K562 (cell line): Measurements from ENCODE around the gene ZDHHC19. TPM values are rescaled to one million over a fixed set of nuclear protein-coding genes. Genes with fewer than 3 reads are reported as not detected.
"Not testable (repeated sequence)": the region's sequence is repeated elsewhere in the genome, so short reads cannot be mapped to it uniquely, and the experiment has no call there.

Experiments
- ATAC-seq: fragments of 200-7000 bp; cut with Tn5 transposase; 3 replicates; pipeline ENCODE4 v1.9.1; 2020; ENCODE audit warnings: moderate library complexity
- BruUV-seq: library from RNA; stranded (reverse); fragments of 400-500 nt; replicated peaks from 2 replicates; lab custom pipeline; 2021; lab: Mats Ljungman, UMichigan
- CTCF ChIA-PET: fragments of 300-600 bp; formaldehyde crosslinking; extraction: SDS; loops from one replicate; lab custom pipeline; 2021; ENCODE audit warnings: low intra/inter-chr PET ratio; lab: Yijun Ruan, JAX
- POLR2A ChIA-PET: fragments of 300-600, 350-650 bp; sonication (Branson Sonifier 250); formaldehyde crosslinking; extraction: SDS; loops from one replicate; lab custom pipeline; 2021; ENCODE audit warnings: antibody characterized with exemption, inconsistent platforms; lab: Yijun Ruan, JAX
- DNase-seq, 4 experiments: peaks; one replicate each; pipeline versions ENCODE4 v3.0.0 to v3.0.0-alpha.2; 2011 to 2018; ENCODE audit warnings: low spot score in 3 of 4, mixed read lengths in 3 of 4; ENCODE audit errors: extremely low read depth in 1 of 4
- FAIRE-seq: peaks from 2 replicates; lab custom pipeline; 2011; peaks lifted over from hg19 to GRCh38; lab: Jason Lieb, UNC
- H2AFZ ChIP-seq: 2 replicates; pipeline ENCODE4 v1.6.0; 2011; ENCODE audit warnings: low read depth, low read length, control low read depth, inconsistent platforms
- H3K27ac ChIP-seq: fragments of 200-600 bp; 3 replicates; pipeline ENCODE4 v1.8.0; 2011; ENCODE audit warnings: low read depth, mild to moderate bottlenecking, control low read depth, inconsistent platforms, low read length, moderate library complexity, mixed read lengths; ENCODE audit errors: extremely low read depth
- H3K27me3 ChIP-seq, 2 experiments: fragments of 300-600 bp in 1 of 2; 2 replicates in 1 of 2; 3 replicates in 1 of 2; pipeline versions ENCODE4 v1.6.0 to v1.8.0; 2011; ENCODE audit warnings: inconsistent platforms in 2 of 2, low read length in 2 of 2, mild to moderate bottlenecking in 1 of 2, mixed read lengths in 1 of 2, moderate library complexity in 1 of 2; ENCODE audit not compliant: control insufficient read depth in 2 of 2, insufficient read depth in 2 of 2
- H3K36me3 ChIP-seq: fragments of 300-600 bp; 3 replicates; pipeline ENCODE4 v1.8.0; 2011; ENCODE audit warnings: mild to moderate bottlenecking, low read length, inconsistent platforms; ENCODE audit not compliant: control insufficient read depth, insufficient read depth
- H3K4me1 ChIP-seq, 2 experiments: fragments of 200-600 bp in 1 of 2; replicated peaks in 1 of 2; 2 replicates in 1 of 2; 3 replicates in 1 of 2; pipeline versions ENCODE4 v1.5.1 to v1.8.0; 2011; ENCODE audit warnings: inconsistent platforms in 2 of 2, low read length in 2 of 2, mild to moderate bottlenecking in 1 of 2, mixed read lengths in 1 of 2, moderate library complexity in 1 of 2; ENCODE audit not compliant: control insufficient read depth in 2 of 2, insufficient read depth in 2 of 2
- H3K4me2 ChIP-seq: 2 replicates; pipeline ENCODE4 v1.6.1; 2011; ENCODE audit warnings: low read length, control low read depth, inconsistent platforms, mixed read lengths; ENCODE audit not compliant: insufficient read depth
- H3K4me3 ChIP-seq: fragments of 200-600 bp; sonication (generic), shearing (Covaris generic); 2 replicates; pipeline ENCODE4 v1.5.1; 2016; ENCODE audit warnings: control low read depth, inconsistent platforms
- H3K79me2 ChIP-seq: fragments of 200-600 bp; 3 replicates; pipeline ENCODE4 v1.8.0; 2011; ENCODE audit warnings: low read length, inconsistent platforms; ENCODE audit not compliant: control insufficient read depth, insufficient read depth
- H3K9ac ChIP-seq, 2 experiments: 2 replicates each; pipeline versions ENCODE4 v1.6.0 to v1.6.1; 2011; ENCODE audit warnings: low read depth in 2 of 2, low read length in 2 of 2, control low read depth in 1 of 2, inconsistent platforms in 1 of 2, mild to moderate bottlenecking in 1 of 2, mixed read lengths in 1 of 2; ENCODE audit not compliant: insufficient read depth in 1 of 2
- H3K9me1 ChIP-seq: one replicate; pipeline ENCODE4 v1.6.0; 2011; ENCODE audit warnings: inconsistent platforms, mild to moderate bottlenecking, low read length, moderate library complexity; ENCODE audit not compliant: control insufficient read depth, insufficient read depth
- H3K9me3 ChIP-seq: replicated peaks from 2 replicates; pipeline ENCODE4 v1.5.1; 2011; ENCODE audit warnings: low read depth, low read length, inconsistent platforms; ENCODE audit not compliant: control insufficient read depth, insufficient read depth
- H4K20me1 ChIP-seq: replicated peaks from 2 replicates; pipeline ENCODE4 v1.6.1; 2011; ENCODE audit warnings: low read length, inconsistent platforms, mixed read lengths; ENCODE audit not compliant: control insufficient read depth, insufficient read depth
- KAT7 ChIP-seq: sonication (generic); formaldehyde crosslinking; IDR thresholded peaks from 2 replicates; pipeline ENCODE4 v1.8.0; 2022; ENCODE audit warnings: missing genetic modification reagents, mild to moderate bottlenecking, borderline replicate concordance
- RBM25 ChIP-seq: fragments of 200-400 bp; formaldehyde crosslinking; IDR thresholded peaks from 2 replicates; pipeline ENCODE4 v1.6.1; 2018; ENCODE audit warnings: low read length, low read depth, moderate library complexity; ENCODE audit not compliant: severe bottlenecking
- ZNF121 ChIP-seq: sonication (generic); formaldehyde crosslinking; conservative IDR thresholded peaks from 2 replicates; pipeline ENCODE4 v1.8.0; 2022; ENCODE audit warnings: missing genetic modification reagents
- WGBS: fragments of 100-300 bp; shearing (Covaris generic); methylation state at CpG from one replicate; pipeline ENCODE4 v1.1.6; 2016; ENCODE audit warnings: low coverage, mixed read lengths; ENCODE audit not compliant: insufficient coverage; ENCODE audit errors: missing lambda C conversion rate; 5-methylcytosine and 5-hydroxymethylcytosine counted together
- in situ Hi-C: fragments of 300-500 bp; cut with MboI; formaldehyde crosslinking; loops from 4 replicates; pipeline ENCODE4 v1.15.0; 2018; ENCODE audit warnings: inconsistent platforms, mixed read lengths
- intact Hi-C: fragments of 100-400 bp; cut with micrococcal nuclease; formaldehyde crosslinking; loops from 2 replicates; pipeline ENCODE4 v1.14.2; 2022
- polyA plus RNA-seq, 8 experiments: library from polyadenylated mRNA; depleted of rRNA in 4 of 8; stranded (reverse) in 5 of 8; unstranded in 3 of 8; fragments of >200 nt; fragmentation: Nextera tagmentation in 2 of 8; fragmentation: Illumina TruSeq in 1 of 8; extraction: Ambion mirVana in 2 of 8; extraction: Trizol in 1 of 8; gene quantifications; 2 replicates each; pipeline versions ENCODE4 v1.2.1 to v1.2.3, GENCODE V29; 2011 to 2014; ENCODE audit warnings: inconsistent platforms in 1 of 8, missing spikeins in 1 of 8
- total RNA-seq, 7 experiments: library from RNA; depleted of rRNA in 6 of 7; stranded (reverse); fragments of >200 nt in 6 of 7; fragmentation: Illumina TruSeq in 2 of 7; extraction: Trizol in 2 of 7; gene quantifications; 2 replicates each; pipeline versions ENCODE4 v1.2.1 to v1.2.3, GENCODE V29; 2011 to 2021; ENCODE audit warnings: low replicate concordance in 1 of 7
- TF ChIP-seq, protein P1 (sequence below): sonication (generic); formaldehyde crosslinking; IDR thresholded peaks from 2 replicates; pipeline ENCODE4 v1.8.1; 2023; ENCODE audit warnings: mild to moderate bottlenecking, missing genetic modification reagents
- TF ChIP-seq, protein P2 (sequence below): sonication (generic); formaldehyde crosslinking; IDR thresholded peaks from 2 replicates; pipeline ENCODE4 v1.8.0; 2022; ENCODE audit warnings: missing genetic modification reagents, mild to moderate bottlenecking, moderate library complexity, borderline replicate concordance

Gene ZDHHC19
- total and polyA plus RNA-seq, 9 of the 15 experiments (the other 6 are each of a cell fraction or from before 2014, with no cell fraction given), result 0.40 to 5.5 (median 1.1) TPM

DNA sequence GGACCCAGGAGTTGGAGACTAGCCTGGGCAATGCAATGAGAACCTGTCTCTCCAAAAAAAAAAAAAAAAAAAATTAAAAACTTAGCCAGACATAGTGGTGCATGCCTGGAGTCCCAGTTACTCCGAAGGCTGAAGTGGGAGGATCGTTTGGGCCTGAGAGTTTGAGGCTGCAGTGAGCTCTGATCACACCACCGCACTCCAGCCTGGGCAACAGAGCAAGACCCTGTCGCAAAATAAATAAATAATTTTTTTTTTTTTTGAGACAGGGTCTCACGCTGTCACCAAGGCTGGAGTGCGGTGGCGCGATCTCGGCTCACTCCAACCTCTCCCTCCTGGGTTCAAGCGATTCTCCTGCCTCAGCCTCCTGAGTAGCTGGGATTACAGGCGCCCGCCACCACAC lies 40.9 kb downstream of the ZDHHC19 start:
- H3K27ac ChIP-seq, H3K9me1 ChIP-seq, in situ Hi-C loops, H3K9me3 ChIP-seq, H3K79me2 ChIP-seq, ATAC-seq, BruUV-seq, H3K4me2 ChIP-seq, H3K4me3 ChIP-seq, FAIRE-seq, H3K36me3 ChIP-seq, H2AFZ ChIP-seq, H4K20me1 ChIP-seq, intact Hi-C loops, H3K9ac ChIP-seq, CTCF ChIA-PET, DNase-seq, H3K27me3 ChIP-seq: not testable (repeated sequence)
- TF ChIP-seq RBM25 (peak; percentile 38), ZNF121 (CRISPR knock-in tag) (peak; percentile 94)
- H3K4me1 ChIP-seq, result peaks cover 0 to 16% of the 10 kb centered on the region in 2 experiments; a peak in 3 of 5 replicates
- POLR2A ChIA-PET, result interaction anchor here (0.9 kb wide), 1 partner anchor 24 kb away, joined by 3 read pairs; no protein-coding TSS in a partner anchor
- WGBS, result 91% methylated on average over 8 of the region's 12 CpGs

DNA sequence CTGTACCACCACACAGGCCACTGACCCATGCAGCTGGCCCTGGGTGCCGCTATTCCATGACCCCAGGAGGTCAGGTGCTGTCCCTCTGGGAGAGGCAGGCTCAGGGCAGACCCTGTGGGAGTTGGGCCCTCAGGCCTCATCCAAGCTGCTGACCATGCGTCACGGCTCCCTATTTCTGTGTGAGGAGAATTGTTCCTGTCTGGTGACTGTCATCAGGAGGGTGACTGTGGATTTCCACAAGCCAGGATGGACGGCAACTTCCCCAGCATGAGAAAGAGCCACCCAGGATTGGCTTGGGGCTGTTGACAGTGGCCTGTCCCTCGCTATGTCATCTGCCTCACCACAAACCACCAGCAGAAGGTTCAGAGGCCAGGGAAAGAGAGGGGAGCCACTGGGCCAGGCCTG lies 41.4 kb downstream of the ZDHHC19 start:
- CTCF ChIA-PET, result no interaction called here
- H3K9me3 ChIP-seq, result no peaks in the 10 kb centered on the region
- ATAC-seq, result peak; percentile 30; the same call in 2 of the 3 replicates
- no peak overlapping the region for H2AFZ ChIP-seq
- H3K4me3 ChIP-seq, result no peak overlapping the region
- DNase-seq, result no peak
- H3K9me1 ChIP-seq, result no peaks in the 10 kb centered on the region
- no peaks in the 10 kb centered on the region for H3K27me3 ChIP-seq
- in situ Hi-C loops, result no loop called here
- H4K20me1 ChIP-seq, result no peaks in the 10 kb centered on the region
- no peaks in the 10 kb centered on the region for H3K79me2 ChIP-seq
- H3K27ac ChIP-seq, result no peak overlapping the region
- WGBS, result 82% methylated on average over 5 of the region's 5 CpGs
- BruUV-seq, result no TSS peak
- FAIRE-seq, result no peak
- H3K36me3 ChIP-seq, result no peaks in the 10 kb centered on the region
- H3K9ac ChIP-seq, result peak overlapping the region in 1 of 2 experiments; percentile 77; a peak in 2 of 4 replicates
- peaks cover 0 to 17% of the 10 kb centered on the region in 2 experiments; a peak in 3 of 5 replicates for H3K4me1 ChIP-seq
- no peak overlapping the region for H3K4me2 ChIP-seq
- intact Hi-C loops, result no loop called here
- POLR2A ChIA-PET, result interaction anchor here (0.9 kb wide), 1 partner anchor 23 kb away, joined by 3 read pairs; no protein-coding TSS in a partner anchor
- no peak for TF ChIP-seq KAT7 (CRISPR knock-in tag)
- TF ChIP-seq, protein P1, sequence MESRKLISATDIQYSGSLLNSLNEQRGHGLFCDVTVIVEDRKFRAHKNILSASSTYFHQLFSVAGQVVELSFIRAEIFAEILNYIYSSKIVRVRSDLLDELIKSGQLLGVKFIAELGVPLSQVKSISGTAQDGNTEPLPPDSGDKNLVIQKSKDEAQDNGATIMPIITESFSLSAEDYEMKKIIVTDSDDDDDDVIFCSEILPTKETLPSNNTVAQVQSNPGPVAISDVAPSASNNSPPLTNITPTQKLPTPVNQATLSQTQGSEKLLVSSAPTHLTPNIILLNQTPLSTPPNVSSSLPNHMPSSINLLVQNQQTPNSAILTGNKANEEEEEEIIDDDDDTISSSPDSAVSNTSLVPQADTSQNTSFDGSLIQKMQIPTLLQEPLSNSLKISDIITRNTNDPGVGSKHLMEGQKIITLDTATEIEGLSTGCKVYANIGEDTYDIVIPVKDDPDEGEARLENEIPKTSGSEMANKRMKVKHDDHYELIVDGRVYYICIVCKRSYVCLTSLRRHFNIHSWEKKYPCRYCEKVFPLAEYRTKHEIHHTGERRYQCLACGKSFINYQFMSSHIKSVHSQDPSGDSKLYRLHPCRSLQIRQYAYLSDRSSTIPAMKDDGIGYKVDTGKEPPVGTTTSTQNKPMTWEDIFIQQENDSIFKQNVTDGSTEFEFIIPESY (CRISPR knock-in tag), result peak; percentile 59; the same call in 1 of the 2 replicates
- TF ChIP-seq, protein P2, sequence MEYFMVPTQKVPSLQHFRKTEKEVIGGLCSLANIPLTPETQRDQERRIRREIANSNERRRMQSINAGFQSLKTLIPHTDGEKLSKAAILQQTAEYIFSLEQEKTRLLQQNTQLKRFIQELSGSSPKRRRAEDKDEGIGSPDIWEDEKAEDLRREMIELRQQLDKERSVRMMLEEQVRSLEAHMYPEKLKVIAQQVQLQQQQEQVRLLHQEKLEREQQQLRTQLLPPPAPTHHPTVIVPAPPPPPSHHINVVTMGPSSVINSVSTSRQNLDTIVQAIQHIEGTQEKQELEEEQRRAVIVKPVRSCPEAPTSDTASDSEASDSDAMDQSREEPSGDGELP (CRISPR knock-in tag), result 0 out of 2 replicates have a peak, but pooled peaks have one; percentile 15
